Measurements from ENCODE around the gene SRRD.

GRCh38 chr22:26474682-26475081 lies 9.0 kb upstream of the SRRD start:
- no peak for TF ChIP-seq CTCF (IDR thresholded peaks at IDR 0.05; ENCODE audit: poor library complexity)
- TF ChIP-seq EZH2 (IDR thresholded peaks at IDR 0.05; ENCODE audit: borderline replicate concordance): no peak
- no peak for TF ChIP-seq EZH2phosphoT487 (IDR thresholded peaks at IDR 0.05; ENCODE audit: low read depth, severe bottlenecking, unreplicated experiment)
